HG03442 (cell line): ENCODE data around the gene PLCXD1.
"Not testable (repeated sequence)": the region's sequence is repeated elsewhere in the genome, so short reads cannot be mapped to it uniquely, and the experiment has no call there.

ENCODE experiments used
- ATAC-seq: cut with Tn5 transposase; IDR thresholded peaks from one replicate; pipeline ENCODE4 v1.9.1; 2021; ENCODE audit warnings: mild to moderate bottlenecking, moderate library complexity; ENCODE audit not compliant: unreplicated experiment

PLCXD1 gene

DNA sequence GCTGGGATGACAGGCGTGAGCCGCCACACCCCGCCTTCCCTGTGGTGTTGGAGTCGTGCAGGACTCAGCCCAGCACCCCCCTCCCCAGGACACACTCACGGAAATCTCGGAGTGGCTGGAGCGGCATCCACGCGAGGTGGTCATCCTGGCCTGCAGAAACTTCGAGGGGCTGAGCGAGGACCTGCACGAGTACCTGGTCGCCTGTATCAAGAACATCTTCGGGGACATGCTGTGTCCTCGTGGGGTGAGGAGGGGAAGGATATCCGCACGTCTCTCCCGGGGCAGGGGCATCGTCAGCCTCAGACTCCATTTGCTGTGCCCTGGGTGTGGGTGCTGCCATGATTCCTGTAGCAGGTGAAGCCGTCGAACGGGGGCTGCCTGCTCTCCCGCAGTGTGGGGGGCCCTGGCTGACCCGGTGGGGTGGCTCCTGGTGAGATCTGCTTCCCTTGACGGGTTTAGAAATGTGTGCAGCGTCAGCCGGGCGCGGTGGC is 10.3 kb downstream of the PLCXD1 start:
- no peak for ATAC-seq

DNA sequence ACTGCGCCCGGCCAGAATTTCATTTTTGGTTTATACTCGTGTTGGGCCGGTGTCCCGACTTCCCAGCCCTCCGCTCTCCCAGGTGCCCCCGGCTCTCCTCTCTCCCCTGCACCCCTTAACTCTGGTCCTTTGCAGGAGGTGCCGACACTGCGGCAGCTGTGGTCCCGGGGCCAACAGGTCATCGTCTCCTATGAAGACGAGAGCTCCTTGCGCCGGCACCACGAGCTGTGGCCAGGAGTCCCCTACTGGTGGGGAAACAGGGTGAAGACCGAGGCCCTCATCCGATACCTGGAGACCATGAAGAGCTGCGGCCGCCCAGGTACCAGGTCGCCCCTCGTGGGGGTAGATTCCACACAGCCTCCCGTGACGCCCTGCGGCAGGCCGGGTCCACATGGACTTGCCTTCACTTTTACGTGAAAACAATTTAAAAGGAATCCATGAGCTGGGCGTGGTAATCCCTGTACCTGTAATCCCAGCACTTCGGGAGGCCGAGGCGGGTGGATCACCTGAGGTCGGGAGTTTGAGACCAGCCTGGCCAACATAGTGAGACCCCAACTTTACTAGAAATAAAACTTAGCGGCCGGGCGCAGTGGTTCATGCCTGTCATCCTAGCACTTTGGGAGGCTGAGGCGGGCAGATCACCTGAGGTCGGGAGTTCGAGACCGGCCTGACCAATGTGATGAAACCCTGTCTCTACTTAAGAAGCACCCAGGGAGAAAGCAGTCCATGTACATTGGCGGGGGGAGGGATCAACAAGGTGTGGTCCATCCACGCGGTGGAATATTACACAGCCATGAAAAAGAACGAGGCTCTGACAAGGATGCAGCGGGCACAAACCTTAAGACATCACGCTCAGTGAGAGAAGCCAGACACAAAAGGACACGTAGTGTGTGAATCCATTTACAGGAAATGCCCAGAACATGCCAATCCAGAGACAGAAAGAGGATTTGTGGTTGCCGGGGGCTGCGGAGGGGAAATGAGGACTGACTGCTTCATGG is 12.0 kb downstream of the PLCXD1 start:
- ATAC-seq: no peak

DNA sequence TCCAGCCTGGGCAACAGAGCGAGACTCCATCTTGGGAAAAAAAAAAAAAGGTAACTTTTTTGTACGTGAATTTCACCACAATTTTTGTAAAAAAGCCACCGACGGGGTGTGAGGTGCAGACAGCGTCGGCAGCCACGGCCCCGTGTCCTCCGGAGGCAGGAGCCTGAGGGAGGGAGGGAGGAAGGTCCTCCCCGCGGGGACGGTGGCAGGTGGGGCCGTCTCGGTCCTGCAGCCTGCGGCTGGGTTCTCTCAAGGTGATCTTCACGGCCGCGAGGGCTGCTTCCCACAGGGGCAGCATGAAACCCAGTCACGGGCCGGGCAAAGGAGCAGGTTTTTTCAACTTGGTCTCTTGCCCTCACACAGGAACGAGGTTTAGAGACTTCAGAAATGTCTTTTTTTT is 14.0 kb downstream of the PLCXD1 start:
- ATAC-seq: no peak

DNA sequence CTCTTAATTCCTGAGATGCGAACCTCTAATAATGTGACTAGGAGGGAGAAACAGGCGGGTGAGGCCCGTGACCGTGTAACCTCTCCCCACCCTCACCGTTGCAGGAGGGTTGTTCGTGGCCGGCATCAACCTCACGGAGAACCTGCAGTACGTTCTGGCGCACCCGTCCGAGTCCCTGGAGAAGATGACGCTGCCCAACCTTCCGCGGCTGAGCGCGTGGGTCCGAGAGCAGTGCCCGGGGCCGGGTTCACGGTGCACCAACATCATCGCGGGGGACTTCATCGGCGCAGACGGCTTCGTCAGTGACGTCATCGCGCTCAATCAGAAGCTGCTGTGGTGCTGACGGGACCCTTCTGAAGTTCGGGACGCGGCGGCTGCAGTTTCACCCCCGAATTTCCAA is 17.8 kb downstream of the PLCXD1 start:
- ATAC-seq: no peak

DNA sequence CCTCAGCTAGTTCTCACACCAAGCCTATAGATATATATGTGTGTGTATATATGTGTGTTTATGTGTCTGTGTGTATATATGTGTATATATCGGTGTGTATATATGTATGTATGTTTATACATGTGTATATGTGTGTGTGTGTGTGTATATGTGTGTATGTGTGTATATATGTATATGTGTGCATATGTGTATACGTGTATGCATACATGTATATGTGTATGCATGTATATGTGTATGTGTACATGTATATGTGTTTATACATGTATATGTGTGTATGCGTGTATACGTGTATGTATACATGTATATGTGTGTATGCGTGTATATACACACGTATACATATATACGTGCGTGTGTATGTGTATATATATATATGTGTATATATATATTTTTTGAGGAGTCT is 19.2 kb downstream of the PLCXD1 start:
- ATAC-seq: no peak

DNA sequence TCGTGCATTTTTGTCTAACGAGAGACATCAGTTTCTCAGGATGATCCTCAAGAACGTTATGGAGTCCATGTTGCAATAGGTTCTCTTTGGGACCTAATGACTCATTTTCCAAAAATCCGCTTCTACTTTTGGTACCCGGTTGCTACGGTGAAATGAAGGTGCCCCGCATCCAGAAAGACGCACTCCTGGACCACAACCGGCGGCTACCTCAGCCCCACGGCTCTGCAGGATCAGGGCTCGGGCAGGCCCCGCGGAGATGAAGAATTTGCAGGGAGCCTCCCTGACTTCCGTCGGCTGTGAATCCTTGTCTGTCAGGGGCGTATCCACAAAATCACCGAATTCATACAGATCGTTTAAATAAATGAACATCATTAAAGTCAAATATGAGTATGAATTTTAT is 21.8 kb downstream of the PLCXD1 start:
- ATAC-seq: no peak

DNA sequence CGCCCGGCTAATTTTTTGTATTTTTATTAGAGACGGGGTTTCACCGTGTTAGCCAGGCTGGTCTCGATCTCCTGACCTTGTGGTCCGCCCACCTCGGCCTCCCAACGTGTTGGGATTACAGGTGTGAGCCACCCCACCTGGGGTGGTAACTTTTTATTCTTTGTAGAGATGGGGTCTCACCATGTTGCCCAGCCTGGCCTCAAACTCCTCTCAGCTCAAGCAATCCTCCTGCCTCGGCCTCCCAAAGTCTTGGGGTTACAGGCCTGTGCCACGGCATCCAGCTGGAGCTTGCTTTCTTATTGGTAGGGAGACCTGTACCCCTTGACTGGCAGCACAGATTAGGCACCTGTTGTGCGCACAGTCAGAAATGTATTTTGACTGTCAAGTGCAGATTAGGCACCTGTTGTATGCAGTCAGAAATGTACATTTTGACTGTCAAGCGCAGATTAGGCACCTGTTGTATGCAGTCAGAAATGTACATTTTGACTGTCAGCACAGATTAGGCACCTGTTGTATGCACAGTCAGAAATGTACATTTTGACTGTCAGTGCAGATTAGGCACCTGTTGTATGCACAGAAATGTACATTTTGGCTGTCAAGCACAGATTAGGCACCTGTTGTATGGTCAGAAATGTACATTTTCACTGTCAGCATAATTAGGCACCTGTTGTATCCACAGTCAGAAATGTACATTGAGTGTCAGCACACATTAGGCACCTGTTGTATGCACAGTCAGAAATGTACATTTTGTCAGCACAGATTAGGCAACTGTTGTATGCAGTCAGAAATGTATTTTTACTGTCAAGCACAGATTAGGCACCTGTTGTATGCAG is 24.8 kb downstream of the PLCXD1 start:
- ATAC-seq: not testable (repeated sequence)

DNA sequence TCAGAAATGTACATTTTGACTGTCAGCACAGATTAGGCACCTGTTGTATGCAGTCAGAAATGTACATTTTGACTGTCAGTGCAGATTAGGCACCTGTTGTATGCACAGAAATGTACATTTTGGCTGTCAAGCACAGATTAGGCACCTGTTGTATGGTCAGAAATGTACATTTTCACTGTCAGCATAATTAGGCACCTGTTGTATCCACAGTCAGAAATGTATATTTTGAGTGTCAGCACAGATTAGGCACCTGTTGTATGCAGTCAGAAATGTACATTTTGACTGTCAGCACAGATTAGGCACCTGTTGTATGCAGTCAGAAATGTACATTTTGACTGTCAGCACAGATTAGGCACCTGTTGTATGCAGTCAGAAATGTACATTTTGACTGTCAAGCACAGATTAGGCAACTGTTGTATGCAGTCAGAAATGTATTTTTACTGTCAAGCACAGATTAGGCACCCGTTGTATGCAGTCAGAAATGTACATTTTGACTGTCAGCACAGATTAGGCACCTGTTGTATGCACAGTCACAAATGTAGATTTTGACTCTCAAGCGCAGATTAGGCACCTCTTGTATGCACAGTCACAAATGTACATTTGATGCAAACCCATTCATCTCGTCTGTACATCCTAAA is 25.6 kb downstream of the PLCXD1 start:
- not testable (repeated sequence) for ATAC-seq

DNA sequence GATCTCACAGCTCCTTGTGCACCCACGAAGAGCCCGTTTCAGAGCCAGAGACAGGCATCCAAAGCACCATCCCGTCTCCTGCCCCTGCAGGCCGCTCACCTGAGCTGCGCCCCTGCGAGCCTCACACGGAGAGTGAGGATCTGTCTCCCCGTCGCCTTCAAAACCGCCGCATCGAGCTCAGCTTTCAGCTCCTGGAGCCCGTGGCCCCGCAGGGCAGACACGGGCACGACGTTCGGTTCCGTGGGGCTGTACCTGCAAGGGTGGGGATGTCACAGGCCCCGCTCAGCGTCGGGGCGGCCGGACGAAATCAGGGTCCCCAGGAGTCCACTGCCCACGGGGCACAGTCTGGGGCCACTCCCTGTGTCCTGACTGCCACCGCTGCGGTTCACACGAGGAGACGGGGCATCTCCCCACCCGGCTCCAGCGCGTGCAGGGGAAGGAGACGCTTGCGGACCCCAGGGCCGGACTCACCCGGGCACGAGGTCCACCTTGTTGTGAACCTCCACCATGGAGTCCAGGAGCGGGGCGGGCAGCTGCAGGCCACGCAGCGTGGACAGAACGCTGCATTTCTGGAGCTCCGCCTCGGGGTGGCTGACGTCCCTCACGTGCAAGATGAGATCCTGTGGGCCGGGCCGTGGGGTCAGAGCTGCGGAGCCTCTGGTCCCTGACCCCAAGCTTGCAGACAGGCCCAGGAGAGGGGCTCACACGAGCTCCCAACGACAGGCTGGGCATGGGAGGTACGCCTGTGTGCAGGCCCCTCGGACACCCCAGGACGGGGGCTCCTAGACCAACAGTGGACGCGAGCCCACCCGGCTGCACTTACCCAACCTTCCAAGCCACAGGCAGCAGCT is 26.3 kb downstream of the PLCXD1 start:
- ATAC-seq: no peak

DNA sequence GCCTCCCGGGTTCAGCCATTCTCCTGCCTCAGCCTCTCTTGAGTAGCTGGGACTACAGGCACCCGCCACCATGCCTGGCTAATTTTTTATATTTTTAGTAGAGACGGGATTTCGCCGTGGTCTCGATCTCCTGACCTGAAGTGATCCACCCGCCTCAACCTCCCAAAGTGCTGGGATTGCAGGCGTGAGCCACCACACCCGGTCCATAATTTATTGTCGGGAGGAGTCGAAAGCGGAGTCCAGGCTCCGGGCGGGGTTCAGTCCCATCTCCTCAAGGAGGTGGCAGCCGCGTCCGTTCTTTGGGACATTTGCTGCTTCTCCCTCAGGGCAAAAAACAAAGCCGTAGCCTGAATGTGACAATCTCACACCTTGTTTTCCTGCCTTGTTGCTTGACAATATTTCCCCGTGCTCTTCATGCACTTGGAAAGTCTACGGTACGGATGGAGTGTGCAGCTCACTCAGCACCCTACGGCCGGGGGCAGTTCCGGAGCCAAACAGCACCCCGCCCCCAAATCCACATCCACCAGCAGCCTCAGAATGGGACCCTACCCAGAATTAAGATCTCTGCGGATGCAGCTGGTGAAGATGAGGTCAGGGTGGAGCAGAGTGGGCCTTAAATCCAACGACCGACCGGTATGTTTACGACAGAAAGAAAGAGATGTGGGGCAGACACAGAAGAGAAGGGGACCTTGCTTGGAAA is 27.8 kb downstream of the PLCXD1 start:
- no peak for ATAC-seq

DNA sequence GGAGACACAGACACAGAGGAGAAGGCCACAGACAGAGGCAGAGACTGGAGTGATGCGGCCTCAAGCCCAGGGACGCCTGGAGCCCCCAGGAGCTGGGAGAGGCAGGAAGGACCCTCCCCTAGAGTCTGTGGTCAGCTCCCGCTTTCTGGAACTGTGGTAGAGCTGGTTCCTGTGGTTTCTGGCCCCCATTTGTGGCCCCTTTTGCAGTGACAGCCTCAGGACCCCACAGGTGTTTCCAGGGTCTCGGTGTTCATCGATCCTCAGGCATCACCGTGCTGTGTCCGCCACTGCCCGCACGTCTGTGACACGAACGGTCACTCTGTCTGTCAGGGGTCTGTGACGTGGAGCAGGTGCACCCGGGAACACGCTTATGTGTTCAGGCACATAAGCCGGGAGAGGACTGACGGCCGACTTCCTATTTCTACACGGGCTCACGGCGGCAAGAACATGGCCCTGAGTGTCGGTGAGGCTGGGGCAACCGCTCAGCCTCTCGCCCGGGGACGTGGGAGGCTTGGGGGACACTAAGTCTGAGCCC is 29.5 kb downstream of the PLCXD1 start:
- ATAC-seq: no peak

DNA sequence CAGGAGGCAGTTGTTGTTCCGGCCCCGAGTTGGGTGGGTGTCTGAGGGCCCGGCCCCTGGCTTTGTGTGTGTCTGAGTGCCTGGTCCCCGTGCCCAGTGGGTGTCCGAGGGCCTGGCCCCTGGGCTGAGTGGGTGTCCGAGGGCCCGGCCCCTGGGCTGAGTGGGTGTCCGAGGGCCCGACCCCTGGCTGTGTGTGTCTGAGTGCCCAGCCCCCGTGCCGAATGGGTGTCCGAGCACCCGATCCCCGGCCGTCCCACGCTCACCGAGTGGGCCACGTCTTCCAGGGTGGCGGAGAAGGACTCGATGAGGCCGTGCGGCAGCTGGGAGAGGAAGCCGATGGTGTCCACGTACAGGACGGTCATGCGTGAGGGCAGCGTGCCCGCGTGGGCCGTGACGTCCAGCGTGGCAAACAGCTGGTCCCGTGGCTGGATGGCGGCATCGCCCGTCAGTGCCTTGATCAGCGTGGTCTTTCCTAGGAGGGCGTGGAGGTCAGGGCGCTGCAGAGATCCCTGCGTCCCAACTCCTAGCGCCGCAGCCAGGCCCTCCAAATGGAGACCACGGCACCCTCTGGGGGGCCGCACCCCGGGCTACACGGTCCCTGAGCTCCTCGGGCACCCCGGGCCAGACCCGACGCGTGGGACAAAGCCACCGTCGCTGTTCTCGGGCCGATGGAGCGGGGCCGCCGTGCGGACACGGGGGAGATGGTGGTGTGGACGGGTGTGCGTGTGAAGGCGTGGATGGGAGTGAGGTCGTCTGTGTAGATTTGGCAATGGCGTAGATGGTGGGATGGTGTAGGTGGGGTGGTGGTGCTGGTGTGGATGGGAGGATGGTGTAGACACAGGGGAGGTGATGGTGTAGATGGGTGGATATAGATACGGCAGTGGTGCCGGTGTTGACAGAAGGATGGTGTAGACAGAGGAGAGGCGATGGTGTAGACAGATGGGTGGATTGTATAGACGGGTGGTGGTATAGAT is 30.3 kb downstream of the PLCXD1 start:
- no peak for ATAC-seq

DNA sequence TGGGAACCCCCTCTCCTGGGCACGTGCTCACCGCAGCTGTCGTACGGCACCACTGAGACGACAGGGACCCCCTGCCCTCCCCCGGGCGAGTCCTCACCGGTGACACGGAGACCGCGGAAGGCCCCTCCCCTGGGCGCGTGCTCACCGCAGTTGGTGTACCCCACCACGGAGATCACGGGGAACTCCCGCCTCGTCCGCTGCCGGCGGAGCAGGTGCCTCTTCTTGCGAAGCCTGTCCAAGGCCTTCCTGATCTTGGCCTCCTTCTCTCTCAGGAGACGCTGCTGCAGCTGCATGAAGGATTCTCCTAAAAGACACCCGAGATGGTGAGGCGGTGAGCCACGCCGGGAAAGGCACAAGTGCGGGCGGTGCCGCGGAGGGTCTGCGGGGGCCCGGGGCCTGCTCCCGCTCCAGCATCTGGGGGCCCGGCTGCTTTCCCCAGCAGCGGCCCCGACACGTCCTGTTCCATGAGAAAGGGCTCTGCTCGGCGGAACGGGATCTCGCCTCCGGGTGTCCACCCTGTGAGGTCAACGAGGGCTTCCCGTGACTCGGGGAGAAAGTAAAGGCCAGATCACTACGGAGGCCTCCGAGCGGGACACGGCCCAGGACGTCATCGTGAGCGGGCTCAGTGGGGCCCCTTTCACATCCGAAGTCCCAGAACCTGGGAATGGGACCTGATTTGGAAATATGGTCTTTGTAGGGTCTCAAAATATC is 31.6 kb downstream of the PLCXD1 start:
- no peak for ATAC-seq

DNA sequence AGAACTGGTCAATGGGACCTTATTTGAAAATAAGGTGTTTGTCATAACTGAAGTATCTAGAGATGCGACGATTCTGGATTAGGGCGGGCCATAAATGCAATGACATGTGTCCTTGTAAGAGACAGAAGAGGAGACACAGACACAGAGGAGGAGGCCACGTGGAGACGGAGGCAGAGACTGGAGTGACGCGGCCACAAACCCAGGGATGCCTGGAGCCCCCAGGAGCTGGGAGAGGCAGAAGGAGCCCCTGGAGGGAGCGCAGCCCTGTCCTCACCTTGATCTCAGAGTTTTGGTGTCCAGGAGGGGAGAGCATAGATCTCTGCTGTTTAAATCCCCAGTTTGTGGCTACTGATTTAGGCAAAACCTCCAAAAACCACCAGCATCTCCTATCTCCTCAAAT is 32.4 kb downstream of the PLCXD1 start:
- no peak for ATAC-seq

DNA sequence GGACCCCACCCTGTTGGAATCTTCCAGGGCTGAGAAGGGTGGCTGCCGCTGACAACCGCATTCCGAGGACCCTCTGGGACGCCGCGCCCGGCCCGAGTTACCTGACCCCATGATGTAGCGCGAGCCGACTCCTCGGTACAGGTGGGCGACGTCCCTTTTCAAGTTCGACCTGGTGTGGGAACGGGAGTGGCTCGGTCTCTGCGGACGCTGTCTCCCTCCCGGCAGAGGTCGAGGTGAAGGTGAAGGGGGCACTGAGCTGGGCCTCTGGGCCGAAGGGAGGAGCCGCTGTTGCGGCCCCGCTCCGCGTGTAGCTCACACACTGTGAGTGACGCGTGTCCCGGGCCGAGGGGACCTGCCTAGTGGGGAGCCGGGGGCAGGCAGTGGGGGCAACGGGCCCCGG is 32.9 kb downstream of the PLCXD1 start:
- ATAC-seq: no peak

DNA sequence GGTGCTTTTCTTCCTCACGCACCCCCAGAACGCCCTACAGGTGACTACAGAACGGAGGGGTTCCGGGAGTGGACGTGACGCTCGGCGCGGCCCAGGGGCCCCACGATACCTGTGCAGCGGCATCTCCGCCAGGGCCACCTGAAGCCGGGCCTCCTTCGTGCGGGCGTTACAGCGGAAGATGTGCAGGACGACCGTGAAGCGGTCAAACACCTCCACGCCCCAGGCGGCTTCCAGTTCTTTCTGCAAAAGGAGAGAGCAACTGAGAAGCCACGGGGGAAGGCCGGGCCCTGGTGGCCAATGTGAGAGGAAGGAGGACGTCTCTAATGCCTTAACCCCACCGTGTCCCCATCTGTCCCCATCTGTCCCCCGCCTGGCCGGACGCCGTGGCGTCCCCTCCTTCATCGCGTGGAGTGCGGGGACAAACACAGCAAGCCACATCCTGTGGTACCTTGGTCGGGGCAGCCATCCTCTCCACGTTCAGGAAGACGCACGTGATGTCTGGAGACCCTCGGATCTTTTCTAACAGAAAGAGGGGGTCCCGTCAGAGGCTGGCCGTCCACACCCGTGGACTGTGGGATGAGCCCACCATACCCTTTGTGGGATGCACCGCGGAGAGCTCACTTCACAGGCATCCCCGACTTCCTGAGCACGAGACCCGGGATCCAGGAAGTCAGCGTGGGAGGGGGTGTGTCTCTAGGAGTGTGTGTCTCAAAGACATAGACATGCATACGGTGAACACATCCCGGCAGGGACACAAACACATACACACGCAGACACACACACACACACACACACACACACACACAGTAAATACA is 33.8 kb downstream of the PLCXD1 start:
- ATAC-seq: no peak
